Activated CD8-positive, alpha-beta memory T cell treated with anti-CD3 and anti-CD28 coated beads for 24 hours (primary cell): Measurements from ENCODE around the gene DOCK10.
A peak's percentile ranks its signal among the peaks of the same experiment; 100 is the strongest.
"Not testable (repeated sequence)": the region's sequence is repeated elsewhere in the genome, so short reads cannot be mapped to it uniquely, and the experiment has no call there.

ENCODE experiments used
- DNase-seq: peaks from one replicate; pipeline ENCODE4 v3.0.0-alpha.2; 2020

Gene DOCK10

DNA sequence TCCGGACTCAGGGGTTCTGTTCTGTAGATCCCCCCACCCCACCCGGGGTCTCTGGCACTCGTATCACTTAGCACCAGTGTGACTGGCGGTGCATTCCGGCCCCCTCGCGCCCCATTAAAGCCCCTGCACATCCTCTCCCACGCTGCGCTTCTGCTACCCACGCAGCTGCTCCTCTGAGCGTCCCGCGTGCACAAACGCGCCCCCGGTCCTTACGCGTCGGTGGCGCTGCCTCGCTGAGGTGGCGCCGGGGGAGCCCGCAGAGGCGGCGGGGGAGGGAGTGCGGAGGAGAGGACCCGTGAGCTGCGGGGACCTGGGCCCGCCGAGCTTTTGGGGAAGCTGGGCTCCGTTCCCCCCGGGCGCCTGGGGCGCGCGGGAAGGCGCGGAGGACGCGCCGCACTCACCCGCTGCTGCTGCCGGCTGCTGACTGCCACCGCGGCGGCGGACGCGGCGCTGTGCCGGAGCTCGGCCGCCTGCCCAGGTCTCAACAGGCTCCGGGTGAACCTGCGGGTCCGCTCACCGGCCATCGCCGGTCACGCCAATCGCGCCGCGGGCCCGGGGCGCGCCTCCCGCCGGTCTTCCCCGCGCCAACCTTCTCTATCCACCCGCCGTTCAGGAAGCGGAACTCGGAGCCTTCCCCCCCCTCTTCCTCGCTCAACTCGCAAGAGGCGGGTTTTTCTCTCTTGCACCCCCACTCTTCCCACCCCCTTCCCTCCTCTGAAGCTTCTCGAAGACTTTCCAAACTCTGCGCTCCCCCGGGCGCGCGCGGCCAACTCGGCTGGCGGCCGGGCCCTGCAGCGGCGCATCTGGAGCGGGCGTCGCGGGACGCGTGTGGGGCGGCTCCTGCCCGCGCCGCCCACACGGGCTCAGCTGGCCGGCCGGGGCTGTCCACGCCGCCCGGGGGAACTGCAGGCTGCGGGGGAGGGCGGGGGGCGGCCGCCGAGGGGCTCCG is at the start of gene DOCK10:
Gene DOCK10 (minus strand): TSS at position 618 of the 949 bp plus-strand sequence. CDS start 94 bp downstream, at position 524.
- peak; percentile 89 for DNase-seq

DNA sequence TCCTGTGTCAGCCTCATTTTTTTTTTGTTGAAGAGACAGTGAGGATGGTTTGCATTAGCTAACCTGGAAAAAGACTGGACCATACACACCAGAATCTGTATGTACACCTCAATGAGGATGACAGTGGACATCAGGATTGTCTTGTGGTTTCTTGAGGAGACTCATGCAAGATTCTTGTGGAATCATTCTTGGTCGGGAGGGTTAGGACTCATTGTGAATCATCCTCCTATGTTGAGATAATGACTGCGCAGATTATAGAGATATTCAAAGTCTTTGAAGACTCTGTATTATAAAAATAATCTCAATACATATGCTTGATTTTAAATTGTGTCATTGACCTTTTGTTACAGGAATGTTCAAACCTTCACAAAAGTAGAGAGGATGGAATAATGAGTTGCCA is 49.1 kb upstream of the DOCK10 start:
- no peak for DNase-seq

DNA sequence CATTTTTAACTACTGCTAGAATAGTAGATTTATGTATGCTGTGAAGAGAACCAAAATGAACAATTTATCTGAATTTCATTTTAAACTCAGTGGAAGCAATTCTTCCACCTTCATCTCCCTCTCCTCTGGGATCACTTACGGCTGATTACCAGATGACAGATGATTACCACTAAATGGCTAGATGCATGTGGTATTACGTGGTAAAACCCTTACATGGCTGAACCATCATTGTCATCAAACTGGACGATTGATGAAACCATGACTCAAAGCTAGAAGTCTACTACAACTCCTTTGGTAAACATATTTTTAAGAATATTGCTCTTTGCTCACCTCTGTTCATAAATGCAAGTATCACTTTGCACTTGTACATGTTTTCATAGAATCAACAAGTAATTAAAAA is 48.5 kb upstream of the DOCK10 start:
- no peak for DNase-seq

- DNase-seq: no peak
Measured at GRCh38 chr2:225086915-225087314, 44.6 kb upstream of the DOCK10 start.

DNA sequence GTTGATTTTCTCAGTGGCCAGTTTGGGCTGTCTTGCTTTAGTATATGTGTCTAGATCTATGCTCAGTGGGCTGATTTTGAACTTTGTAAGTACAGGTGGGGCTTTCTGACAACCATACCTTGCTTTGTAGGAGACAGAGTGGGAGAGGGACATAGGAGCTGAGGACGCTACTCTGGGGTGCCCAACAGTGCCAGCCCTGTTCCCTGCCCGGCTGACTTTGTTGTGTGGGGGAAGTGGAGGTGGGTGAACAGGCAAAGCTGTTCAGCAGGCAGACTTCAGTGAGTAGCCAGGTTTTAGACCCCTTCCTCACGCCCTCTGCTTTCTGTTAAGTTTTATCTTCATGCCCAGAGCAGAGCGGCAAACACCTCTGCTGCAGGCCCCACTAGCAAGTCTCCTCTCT is 44.2 kb upstream of the DOCK10 start:
- no peak for DNase-seq

DNA sequence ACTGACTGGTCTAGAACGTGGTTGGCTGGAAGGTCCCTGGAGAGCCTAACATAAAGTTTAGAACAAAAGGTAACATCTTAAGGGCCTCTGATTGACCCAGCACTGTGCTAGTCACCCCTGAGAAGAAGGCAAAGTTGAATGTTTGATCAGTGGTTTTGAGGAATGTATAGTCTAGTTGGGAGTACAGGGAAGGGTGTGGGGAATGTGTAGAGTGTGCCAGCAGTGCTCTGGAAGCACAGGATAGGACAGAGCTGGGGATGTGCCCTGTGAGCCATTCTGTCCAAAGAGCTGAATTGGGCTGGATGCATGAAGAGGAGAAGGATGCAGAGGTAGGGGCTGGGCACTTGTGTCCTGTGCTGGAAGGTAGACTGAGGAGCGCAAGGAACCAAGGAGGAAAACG is 41.0 kb upstream of the DOCK10 start:
- no peak for DNase-seq

GRCh38 chr2:225076125-225076524 is 33.9 kb upstream of the DOCK10 start:
- DNase-seq: no peak

GRCh38 chr2:225074919-225075681 is 32.8 kb upstream of the DOCK10 start:
- DNase-seq: no peak

GRCh38 chr2:225074366-225074765 is 32.1 kb upstream of the DOCK10 start:
- DNase-seq: no peak

DNA sequence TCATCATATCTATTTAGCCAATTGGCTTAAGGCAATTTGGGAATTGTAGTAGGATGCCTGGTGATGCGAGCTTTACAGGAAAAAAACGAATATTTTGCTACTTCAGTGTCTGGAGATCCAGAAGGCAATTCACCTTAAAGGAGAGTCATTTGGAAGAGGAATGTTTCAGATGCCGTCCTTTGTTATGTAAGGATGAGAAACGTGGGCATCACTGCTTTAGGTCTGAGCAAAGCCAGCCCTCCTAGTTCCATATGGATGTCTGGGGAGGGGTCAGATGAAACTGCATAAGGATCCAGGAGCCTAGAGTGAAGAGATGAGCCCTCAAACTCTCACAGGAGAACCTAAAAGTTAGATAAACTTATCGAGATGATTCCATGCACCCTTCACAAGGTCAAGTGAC is 30.9 kb upstream of the DOCK10 start:
- DNase-seq: no peak

DNA sequence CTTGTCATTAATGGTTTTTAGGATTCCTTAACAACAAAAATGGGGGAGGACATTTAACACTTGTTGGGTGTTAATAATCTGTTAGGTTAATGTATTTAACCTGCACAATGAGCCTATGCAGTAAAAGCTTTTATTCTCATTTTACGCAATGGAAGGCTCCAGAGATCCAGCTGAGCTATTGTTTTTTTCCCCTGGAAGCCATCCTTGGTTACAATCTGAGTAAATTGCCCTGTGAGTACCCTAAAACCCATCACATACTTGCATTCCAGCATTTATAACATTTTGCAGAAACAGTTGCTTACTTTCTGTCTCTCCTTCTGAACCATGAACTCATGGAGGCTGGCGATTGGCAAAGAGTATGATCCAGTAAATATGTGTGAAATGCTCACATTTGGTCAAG is 30.2 kb upstream of the DOCK10 start:
- no peak for DNase-seq

- no peak for DNase-seq
Measured at GRCh38 chr2:225070811-225071210, 28.5 kb upstream of the DOCK10 start.

DNA sequence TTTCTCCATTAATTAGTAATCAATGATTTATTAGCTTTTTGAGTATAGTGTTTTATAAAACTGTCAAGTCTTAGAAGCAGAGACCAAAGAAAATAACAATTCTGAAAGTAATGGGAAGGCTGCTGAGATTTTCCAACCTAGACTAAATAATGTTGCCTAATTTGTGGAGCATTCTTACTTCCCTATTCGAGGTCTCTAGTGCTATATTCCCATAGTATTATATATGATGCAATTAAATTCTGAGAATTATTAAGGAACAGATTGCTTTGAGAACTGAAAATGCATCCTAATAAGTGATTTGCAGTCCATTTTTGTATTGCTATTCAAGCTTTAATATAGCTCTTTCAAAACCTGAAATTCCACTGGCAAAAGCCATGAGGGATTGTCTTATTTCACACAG is 27.7 kb upstream of the DOCK10 start:
- DNase-seq: no peak

DNA sequence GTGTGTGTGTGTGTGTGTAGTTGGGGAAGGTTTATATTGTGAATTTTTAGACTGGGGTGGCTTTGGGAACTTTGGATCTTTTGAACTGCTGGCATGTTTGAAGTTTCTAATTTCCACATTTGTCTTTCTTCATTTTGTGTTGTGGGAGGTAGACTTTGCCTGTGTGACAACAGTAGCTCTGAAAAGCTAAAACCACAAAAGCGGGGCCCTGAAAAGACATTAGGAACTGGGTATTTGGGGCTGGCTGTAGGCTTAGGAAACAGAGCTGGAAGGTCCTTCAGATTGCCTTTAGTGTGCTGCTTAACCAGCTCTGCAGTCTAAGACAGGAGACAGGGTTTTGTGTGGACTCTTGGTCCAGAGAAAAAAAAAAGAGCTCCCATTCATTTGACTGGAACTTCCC is 27.2 kb upstream of the DOCK10 start:
- no peak for DNase-seq

- no peak for DNase-seq
Measured at GRCh38 chr2:225065882-225066281, 23.6 kb upstream of the DOCK10 start.

DNA sequence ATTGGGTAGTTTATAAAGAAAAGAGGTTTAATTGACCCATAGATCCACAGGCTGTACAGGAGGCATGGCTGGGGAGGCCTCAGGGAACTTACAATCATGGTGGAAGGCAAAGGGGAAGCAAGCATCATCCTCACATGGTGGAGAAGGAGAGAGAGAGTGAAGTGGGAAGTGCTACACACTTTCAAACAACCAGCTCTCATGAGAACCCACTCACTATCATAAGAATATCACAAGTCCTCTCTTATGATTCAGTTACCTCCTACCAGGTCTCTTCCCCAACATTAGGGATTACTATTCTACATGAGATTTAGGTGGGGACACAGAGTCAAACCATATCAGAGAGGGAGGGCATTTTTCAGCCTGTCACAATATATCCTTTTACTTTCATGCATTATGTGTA is 22.7 kb upstream of the DOCK10 start:
- no peak for DNase-seq

DNA sequence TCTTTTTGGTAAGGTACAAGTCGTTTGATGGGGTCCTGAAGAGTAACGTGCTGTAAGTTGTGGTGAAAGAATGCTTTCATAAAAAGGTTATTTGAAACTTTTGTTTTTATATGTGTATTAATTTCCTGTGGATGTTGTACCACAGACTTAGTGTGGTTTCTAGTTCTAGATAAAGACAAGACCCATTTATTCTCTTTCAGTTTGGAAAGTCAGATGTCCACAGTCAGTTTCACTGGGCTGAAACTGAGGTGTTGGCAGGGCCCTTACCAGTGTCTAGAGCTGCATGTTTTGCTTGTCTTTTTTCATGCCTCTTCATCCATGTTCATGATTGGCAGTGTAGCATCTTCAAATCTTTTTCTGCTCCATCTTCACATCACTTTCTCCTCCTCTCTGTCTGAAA is 22.1 kb upstream of the DOCK10 start:
- no peak for DNase-seq

GRCh38 chr2:225056330-225057073 is 14.2 kb upstream of the DOCK10 start:
- no peak for DNase-seq

DNA sequence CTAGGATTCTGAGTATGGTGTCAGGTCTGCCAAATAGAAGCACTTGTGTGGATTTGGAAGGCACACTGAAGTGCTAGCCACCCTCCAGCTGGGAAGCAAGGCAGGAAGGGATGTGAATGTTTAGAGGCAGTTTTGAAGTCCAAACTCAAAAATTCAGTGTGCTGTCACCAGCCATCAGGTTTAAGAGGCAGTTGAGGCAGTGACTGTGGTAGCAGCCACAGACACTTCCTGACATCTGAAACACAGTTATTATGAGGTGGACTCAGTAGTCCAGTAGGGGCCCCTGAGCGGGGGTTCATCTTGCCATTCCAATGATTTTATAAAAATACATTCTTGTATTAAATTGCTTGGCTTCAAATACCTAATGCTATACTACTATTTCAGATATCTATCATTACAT is 13.4 kb upstream of the DOCK10 start:
- no peak for DNase-seq

- no peak for DNase-seq
Measured at GRCh38 chr2:225052703-225053102, 10.4 kb upstream of the DOCK10 start.

GRCh38 chr2:225047502-225047901 is 5.2 kb upstream of the DOCK10 start:
- DNase-seq: not testable (repeated sequence)

DNA sequence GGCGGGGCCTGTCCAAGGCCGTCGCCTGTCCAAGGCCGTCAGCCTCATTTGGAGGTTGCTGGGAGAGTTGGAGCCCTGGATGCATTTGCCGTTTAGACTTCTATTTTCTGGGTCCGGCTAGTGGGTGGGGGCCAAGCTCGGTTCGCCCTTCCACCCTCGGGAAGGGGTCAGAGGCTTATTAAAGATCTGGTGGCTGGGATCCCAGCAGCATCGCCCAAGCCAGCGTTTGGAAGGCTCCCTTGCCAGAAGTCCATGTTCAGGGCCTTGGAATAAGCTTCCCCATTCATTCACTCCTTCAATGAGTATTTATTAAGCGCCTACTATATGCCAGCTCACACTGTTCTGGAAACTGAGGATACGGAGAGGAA is 516 bp upstream of the DOCK10 start:
- no peak for DNase-seq

- DNase-seq: peak; percentile 89
Measured at GRCh38 chr2:225041207-225041850, 939 bp downstream of the DOCK10 start.
